Femur (tissue), 1 donor: ENCODE measurements around the gene AFTPH.

ENCODE experiments used
- DNase-seq: peaks from one replicate; pipeline ENCODE4 v3.0.0-alpha.2; 2017

AFTPH gene

DNA sequence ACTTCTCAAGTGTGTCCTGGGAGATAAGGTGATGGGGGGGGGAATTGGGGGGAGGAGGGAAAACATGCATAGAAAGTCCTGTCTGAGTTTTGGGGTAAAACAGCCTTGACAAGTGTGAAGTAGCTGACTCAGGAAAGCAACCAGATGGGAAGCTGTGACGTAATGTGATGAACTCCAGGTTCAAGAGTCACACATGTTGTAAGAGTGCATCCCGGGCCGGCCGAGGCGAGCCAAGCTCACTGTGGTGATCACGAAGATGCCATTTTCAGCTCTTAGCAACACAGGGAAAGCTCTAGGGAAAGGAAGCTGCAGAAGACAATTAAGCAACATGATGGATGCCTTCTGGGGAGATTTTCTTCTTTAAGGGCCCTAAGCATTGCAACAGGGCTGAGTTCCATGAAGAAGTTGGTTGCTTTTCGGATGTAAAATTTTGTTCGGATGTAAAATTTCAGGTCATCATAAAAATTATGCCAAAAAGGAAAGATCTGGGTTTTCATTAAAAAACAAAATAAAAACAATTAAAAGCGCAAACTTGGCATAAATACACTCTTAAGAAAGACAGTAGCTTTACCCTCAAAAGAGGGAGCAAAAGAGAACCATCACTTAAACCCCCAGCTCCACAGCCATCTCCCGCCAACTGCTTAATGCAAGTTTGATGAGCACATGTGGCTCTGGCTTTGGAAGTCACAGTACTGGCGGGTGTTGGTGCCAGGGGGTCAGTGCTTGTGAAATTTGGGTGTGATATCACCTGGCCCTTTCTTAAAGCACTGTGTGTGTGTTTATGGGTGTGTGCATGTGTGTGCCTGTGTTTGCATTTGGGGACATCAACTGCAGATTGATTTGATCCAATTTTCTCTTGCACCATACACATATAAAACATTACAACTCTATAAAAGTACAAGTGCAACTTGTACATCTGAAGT is 110.5 kb downstream of the AFTPH start:
- no peak for DNase-seq

GRCh38 chr2:64635976-64636911 is 112.1 kb downstream of the AFTPH start:
- no peak for DNase-seq

GRCh38 chr2:64637000-64637635 is 113.0 kb downstream of the AFTPH start:
- DNase-seq, result no peak

DNA sequence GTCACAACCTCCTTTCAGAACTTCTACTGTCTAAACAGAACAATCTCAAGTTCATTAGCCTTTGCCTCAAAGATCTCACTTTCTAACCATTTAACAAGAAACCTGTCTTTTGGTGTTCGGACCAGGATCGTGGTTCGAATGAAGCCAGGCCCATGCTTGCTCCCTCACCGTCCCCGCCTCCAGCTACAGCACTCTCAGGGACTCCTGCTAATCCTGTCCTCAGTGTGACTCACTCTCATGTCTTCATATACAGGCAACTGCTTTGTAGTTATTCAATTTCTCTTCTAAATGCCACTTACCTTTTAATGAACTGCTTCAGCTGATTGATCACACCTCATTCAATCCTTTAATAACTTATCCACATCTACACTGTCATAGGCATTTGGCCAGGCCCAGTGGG is 113.8 kb downstream of the AFTPH start:
- no peak for DNase-seq

GRCh38 chr2:64638502-64639120 is 114.5 kb downstream of the AFTPH start:
- DNase-seq, result no peak

- DNase-seq, result no peak
These were observed 115.6 kb downstream of the AFTPH start for GRCh38 chr2:64639691-64640090.

DNA sequence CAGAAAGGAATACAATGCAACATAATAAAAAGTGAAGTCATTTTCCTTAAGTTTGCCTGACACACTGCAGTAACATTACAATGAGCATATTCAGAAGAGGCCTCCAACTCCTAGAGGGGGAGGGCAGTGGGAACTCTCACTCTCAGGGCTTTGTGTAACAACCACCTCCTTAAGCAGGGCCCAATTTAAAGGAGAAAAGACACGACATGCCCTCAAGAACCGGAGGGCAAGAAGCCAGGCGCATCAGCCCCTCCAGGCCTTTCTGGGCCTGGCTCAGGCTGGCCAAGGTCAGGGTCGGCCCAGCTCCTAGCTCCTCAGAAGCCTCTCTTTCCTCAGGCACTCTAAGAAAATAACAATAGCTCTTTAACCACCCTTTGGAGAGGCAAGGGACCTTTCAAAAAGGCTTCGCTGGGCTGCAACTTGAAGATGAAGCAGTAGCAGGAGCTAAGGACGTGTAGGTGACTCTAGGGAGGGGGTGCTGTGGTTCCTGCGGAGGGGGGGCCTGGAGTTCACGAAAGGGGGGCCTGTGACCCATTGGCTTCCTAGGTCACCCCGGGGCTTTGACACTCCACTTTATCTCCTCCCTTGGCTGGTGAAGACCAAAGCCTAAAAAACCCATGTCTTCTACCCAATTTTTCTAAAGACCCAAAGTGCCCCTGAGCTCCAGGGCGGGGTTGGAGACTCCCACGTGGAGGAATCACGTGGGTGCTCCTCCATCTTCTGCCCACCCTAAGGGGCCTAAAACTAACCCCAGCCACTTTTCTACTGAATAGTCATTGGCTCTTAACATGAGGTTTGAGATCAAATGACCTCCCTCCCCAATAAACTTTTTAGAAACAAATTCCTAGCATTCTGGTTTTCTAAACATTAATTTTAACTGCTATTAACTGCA is 116.3 kb downstream of the AFTPH start:
- DNase-seq, result no peak

DNA sequence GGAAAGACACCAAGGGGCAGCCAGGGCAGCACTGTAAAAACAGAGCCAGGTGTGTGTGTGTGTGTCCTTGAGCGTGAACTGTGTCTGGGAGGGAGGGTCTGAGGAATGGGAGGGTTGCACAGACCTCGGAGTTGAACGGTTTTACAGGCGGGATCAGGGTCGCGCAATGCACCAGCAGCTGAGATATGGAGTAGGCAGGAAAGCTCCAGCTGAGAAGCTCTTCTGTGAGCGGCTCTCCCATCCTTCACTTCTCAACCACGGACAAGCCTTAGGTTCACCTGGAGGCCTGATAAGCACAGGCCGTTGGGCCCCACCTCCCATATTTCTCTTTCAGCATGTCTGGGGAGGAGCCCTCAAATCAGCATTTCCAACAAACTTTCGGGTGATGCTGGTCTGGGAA is 117.5 kb downstream of the AFTPH start:
- DNase-seq, result no peak
